ENCODE data around the gene VRK1.

The VRK1 gene

GRCh38 chr14:96929950-96930349, 132.8 kb downstream of the VRK1 start:
- H3K27ac ChIP-seq, result no peak overlapping the region
- no peak for TF ChIP-seq CTCF (conservative IDR thresholded peaks at IDR 0.05)

- no peak overlapping the region for H3K27ac ChIP-seq
- TF ChIP-seq CTCF (conservative IDR thresholded peaks at IDR 0.05), result no peak
These were observed 133.3 kb downstream of the VRK1 start for GRCh38 chr14:96930526-96930925.

Measured in VCaP (cell line).